SK-N-SH treated with all-trans-retinoic acid at 6 μM for 48 hours (cell line): Measurements from ENCODE around the gene ABCA9.

ENCODE experiments used
- ARNTL ChIP-seq: fragments of 450-650 bp; formaldehyde crosslinking; IDR thresholded peaks from 2 replicates; pipeline ENCODE4 v1.5.0; 2020; ENCODE audit warnings: low read depth, mild to moderate bottlenecking, moderate library complexity, borderline replicate concordance
- CSRNP3 ChIP-seq: fragments of 250-450 bp; sonication (Bioruptor Pico); IDR thresholded peaks from 2 replicates; pipeline ENCODE4 v1.5.1; 2021; ENCODE audit warnings: mild to moderate bottlenecking, moderate library complexity
- ESRRG ChIP-seq: fragments of 250-450 bp; sonication (Bioruptor Pico); IDR thresholded peaks from 2 replicates; pipeline ENCODE4 v1.6.1; 2021; ENCODE audit warnings: mild to moderate bottlenecking
- GLIS3 ChIP-seq: fragments of 250-450 bp; sonication (Bioruptor Pico); IDR thresholded peaks from 2 replicates; pipeline ENCODE4 v1.5.0; 2020; ENCODE audit warnings: mild to moderate bottlenecking, moderate library complexity
- PATZ1 ChIP-seq: fragments of 250-450 bp; sonication (Bioruptor Pico); IDR thresholded peaks from 2 replicates; pipeline ENCODE4 v1.8.0; 2020; ENCODE audit warnings: mild to moderate bottlenecking, moderate library complexity, borderline replicate concordance
- RARB ChIP-seq: fragments of 250-450 bp; sonication (Bioruptor Pico); IDR thresholded peaks from 2 replicates; pipeline ENCODE4 v1.8.0; 2021; ENCODE audit warnings: mild to moderate bottlenecking, moderate library complexity
- TOX ChIP-seq: fragments of 250-450 bp; sonication (Bioruptor Pico); IDR thresholded peaks from 2 replicates; pipeline ENCODE4 v1.8.0; 2021; ENCODE audit warnings: mild to moderate bottlenecking, moderate library complexity, borderline replicate concordance
- ZC3H10 ChIP-seq: fragments of 250-450 bp; sonication (Bioruptor Pico); IDR thresholded peaks from 2 replicates; pipeline ENCODE4 v1.5.1; 2021; ENCODE audit warnings: mild to moderate bottlenecking, moderate library complexity
- ZFP3 ChIP-seq: fragments of 250-450 bp; sonication (Bioruptor Pico); IDR thresholded peaks from 2 replicates; pipeline ENCODE4 v1.5.0; 2020; ENCODE audit warnings: mild to moderate bottlenecking, moderate library complexity
- ZNF565 ChIP-seq: fragments of 450-650 bp; formaldehyde crosslinking; conservative IDR thresholded peaks from 2 replicates; pipeline ENCODE4 v1.5.0; 2020; ENCODE audit warnings: low read depth, mild to moderate bottlenecking, moderate library complexity
- TF ChIP-seq, protein P1 (sequence below): fragments of 250-450 bp; sonication (Bioruptor Pico); IDR thresholded peaks from 2 replicates; pipeline ENCODE4 v1.5.1; 2020; ENCODE audit warnings: low read depth, mild to moderate bottlenecking, moderate library complexity

DNA sequence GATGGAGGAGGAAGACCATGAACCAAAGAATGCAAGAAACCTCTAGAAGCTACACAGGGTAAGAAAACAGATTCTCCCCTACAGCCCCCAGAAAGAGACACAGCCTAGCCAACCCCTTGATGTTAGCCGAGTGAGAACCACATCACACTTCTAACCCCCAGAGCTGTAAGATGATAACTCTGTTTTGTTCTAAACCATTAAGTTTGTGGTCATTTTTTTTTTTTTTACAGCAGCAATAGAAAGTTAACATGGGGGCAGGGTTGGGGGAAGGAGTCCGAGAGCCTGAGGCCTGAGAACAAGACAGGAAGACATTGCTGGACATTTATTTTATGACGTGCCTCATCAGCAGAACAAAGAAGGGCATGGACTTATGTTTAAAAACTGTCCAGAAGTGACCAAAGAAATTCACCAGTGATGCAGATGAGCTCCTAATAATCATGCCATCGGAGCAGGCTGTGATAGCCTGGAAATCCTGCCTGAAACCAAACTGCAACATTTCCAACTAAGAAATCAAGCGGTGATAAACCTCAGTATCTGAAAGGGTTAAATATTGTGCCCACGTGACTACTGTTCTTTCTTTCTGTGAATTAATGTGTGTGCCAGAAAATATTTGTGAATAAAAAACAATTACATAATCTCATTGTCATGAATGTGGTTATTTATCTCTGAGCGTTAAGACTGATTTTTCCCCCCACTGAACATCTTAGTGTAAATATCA, 1.1 kb downstream of the ABCA9 start:
- TF ChIP-seq ARNTL (no peak), RARB (CRISPR knock-in tag) (no peak), ZC3H10 (CRISPR knock-in tag) (no peak), CSRNP3 (CRISPR knock-in tag) (no peak), GLIS3 (no peak), TOX (no peak), PATZ1 (CRISPR knock-in tag) (no peak), ZNF565 (CRISPR knock-in tag) (no peak), ESRRG (CRISPR knock-in tag) (no peak), ZFP3 (CRISPR knock-in tag) (no peak)
- TF ChIP-seq, protein P1, sequence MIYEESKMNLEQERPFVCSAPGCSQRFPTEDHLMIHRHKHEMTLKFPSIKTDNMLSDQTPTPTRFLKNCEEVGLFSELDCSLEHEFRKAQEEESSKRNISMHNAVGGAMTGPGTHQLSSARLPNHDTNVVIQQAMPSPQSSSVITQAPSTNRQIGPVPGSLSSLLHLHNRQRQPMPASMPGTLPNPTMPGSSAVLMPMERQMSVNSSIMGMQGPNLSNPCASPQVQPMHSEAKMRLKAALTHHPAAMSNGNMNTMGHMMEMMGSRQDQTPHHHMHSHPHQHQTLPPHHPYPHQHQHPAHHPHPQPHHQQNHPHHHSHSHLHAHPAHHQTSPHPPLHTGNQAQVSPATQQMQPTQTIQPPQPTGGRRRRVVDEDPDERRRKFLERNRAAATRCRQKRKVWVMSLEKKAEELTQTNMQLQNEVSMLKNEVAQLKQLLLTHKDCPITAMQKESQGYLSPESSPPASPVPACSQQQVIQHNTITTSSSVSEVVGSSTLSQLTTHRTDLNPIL (CRISPR knock-in tag), result no peak
